GM12878 (cell line): ENCODE results near the gene GCNT1. TPM values are rescaled to one million over a fixed set of nuclear protein-coding genes. Genes with fewer than 3 reads are reported as not detected.

ENCODE experiments used
- ATAC-seq: fragments of 200-7000 bp; cut with Tn5 transposase; 3 replicates; pipeline ENCODE4 v1.9.1; 2020; ENCODE audit warnings: mild to moderate bottlenecking, moderate library complexity
- BruUV-seq: library from RNA; stranded (reverse); fragments of 400-500 nt; replicated peaks from 2 replicates; lab custom pipeline; 2021; lab: Mats Ljungman, UMichigan
- CTCF ChIA-PET: fragments of 300-600 bp; sonication (Branson Sonifier 250); formaldehyde crosslinking; extraction: SDS; loops from one replicate; lab custom pipeline; 2021; ENCODE audit warnings: inconsistent platforms; lab: Yijun Ruan, JAX
- POLR2A ChIA-PET: fragments of 350-600 bp; formaldehyde crosslinking; extraction: SDS; loops from one replicate; lab custom pipeline; 2021; ENCODE audit warnings: inconsistent platforms; lab: Charles Lee
- RAD21 ChIA-PET: fragments of 300-600 bp; sonication (Branson Sonifier 250); formaldehyde crosslinking; loops from one replicate; lab custom pipeline; 2023; ENCODE audit warnings: antibody characterized with exemption; ENCODE audit not compliant: unreplicated experiment; lab: Charles Lee
- SMC1A ChIA-PET: fragments of 300-600 bp; sonication (Branson Sonifier 250); formaldehyde crosslinking; loops from one replicate; lab custom pipeline; 2023; ENCODE audit not compliant: unreplicated experiment, uncharacterized antibody; lab: Charles Lee
- DNase-seq: peaks from one replicate; pipeline ENCODE4 v3.0.0-alpha.2; 2011; ENCODE audit warnings: low read depth, low spot score
- FAIRE-seq: peaks from 3 replicates; lab custom pipeline; 2011; peaks lifted over from hg19 to GRCh38; lab: Jason Lieb, UNC
- H2AFZ ChIP-seq: 2 replicates; pipeline ENCODE4 v1.6.0; 2011; ENCODE audit warnings: low read depth, low read length, control low read depth; ENCODE audit not compliant: control insufficient read depth
- H3K27ac ChIP-seq: 2 replicates; pipeline ENCODE4 v1.5.1; 2011; ENCODE audit warnings: control low read depth; ENCODE audit not compliant: control insufficient read depth, insufficient read depth
- H3K27me3 ChIP-seq, 2 experiments: replicated peaks in 1 of 2; 2 replicates each; pipeline versions ENCODE4 v1.6.0 to v1.6.1; 2011; ENCODE audit warnings: low read length in 1 of 2; ENCODE audit not compliant: control insufficient read depth in 2 of 2, insufficient read depth in 2 of 2
- H3K36me3 ChIP-seq, 2 experiments: 2 replicates each; pipeline ENCODE4 v1.5.1; 2011; ENCODE audit warnings: low read length in 1 of 2; ENCODE audit not compliant: control insufficient read depth in 2 of 2, insufficient read depth in 2 of 2
- H3K4me1 ChIP-seq: 2 replicates; pipeline ENCODE4 v1.6.1; 2011; ENCODE audit warnings: mild to moderate bottlenecking, low read length, moderate library complexity, mixed read lengths; ENCODE audit not compliant: control insufficient read depth, insufficient read depth
- H3K4me2 ChIP-seq: 2 replicates; pipeline ENCODE4 v1.6.0; 2011; ENCODE audit warnings: control low read depth; ENCODE audit not compliant: control insufficient read depth, insufficient read depth
- H3K4me3 ChIP-seq: fragments of 200-600 bp; sonication (generic); 2 replicates; pipeline ENCODE4 v1.5.1; 2016
- H3K79me2 ChIP-seq: 2 replicates; pipeline ENCODE4 v1.6.0; 2011; ENCODE audit warnings: low read length; ENCODE audit not compliant: control insufficient read depth, insufficient read depth
- H3K9ac ChIP-seq: 2 replicates; pipeline ENCODE4 v1.8.0; 2011; ENCODE audit warnings: low read length, control low read depth, mixed read lengths; ENCODE audit not compliant: control insufficient read depth, insufficient read depth
- H3K9me3 ChIP-seq: replicated peaks from 3 replicates; pipeline ENCODE4 v1.5.1; 2011; ENCODE audit warnings: mild to moderate bottlenecking, low read length; ENCODE audit not compliant: control insufficient read depth, insufficient read depth
- H4K20me1 ChIP-seq: 2 replicates; pipeline ENCODE4 v1.6.0; 2011; ENCODE audit not compliant: control insufficient read depth, insufficient read depth
- E2F8 ChIP-seq: fragments of 450-650 bp; IDR thresholded peaks from 2 replicates; pipeline ENCODE4 v1.6.1; 2018; ENCODE audit warnings: mild to moderate bottlenecking, low read depth, moderate library complexity; ENCODE audit not compliant: partially characterized antibody
- EGR1 ChIP-seq, 2 experiments: IDR thresholded peaks; 1 replicate in 1 of 2; 2 replicates in 1 of 2; pipeline ENCODE4 v1.6.1; 2011 to 2012; ENCODE audit warnings: low read depth in 2 of 2, low read length in 2 of 2, borderline replicate concordance in 1 of 2, mild to moderate bottlenecking in 1 of 2, moderate library complexity in 1 of 2
- FOXM1 ChIP-seq: IDR thresholded peaks from 2 replicates; pipeline ENCODE4 v1.6.1; 2012; ENCODE audit warnings: low read depth, mild to moderate bottlenecking, inconsistent platforms, low read length, moderate library complexity
- IKZF2 ChIP-seq, 2 experiments: fragments of 450-650 bp; IDR thresholded peaks; 2 replicates each; pipeline ENCODE4 v1.6.1; 2017; ENCODE audit warnings: mild to moderate bottlenecking in 2 of 2, moderate library complexity in 2 of 2
- KAT2A ChIP-seq: conservative IDR thresholded peaks from 2 replicates; pipeline ENCODE4 v1.6.1; 2011; ENCODE audit warnings: low read depth, low read length; ENCODE audit not compliant: control insufficient read depth
- MYC ChIP-seq: IDR thresholded peaks from 2 replicates; pipeline ENCODE4 v1.6.1; 2011; ENCODE audit warnings: mild to moderate bottlenecking, low read length, moderate library complexity, inconsistent platforms; ENCODE audit not compliant: insufficient read depth, insufficient replicate concordance, insufficient read length, severe bottlenecking
- NFYB ChIP-seq: IDR thresholded peaks from 2 replicates; pipeline ENCODE4 v1.6.1; 2011; ENCODE audit warnings: low read depth, mild to moderate bottlenecking, low read length, improper control_type of control experiment, moderate library complexity; ENCODE audit not compliant: insufficient read depth
- SP1 ChIP-seq: IDR thresholded peaks from one replicate; pipeline ENCODE4 v1.6.1; 2011; ENCODE audit warnings: low read depth, low read length
- TCF12 ChIP-seq: IDR thresholded peaks from 2 replicates; pipeline ENCODE4 v1.6.1; 2011; ENCODE audit warnings: low read depth, mild to moderate bottlenecking, low read length
- ZBTB11 ChIP-seq: fragments of 450-650 bp; formaldehyde crosslinking; IDR thresholded peaks from 2 replicates; pipeline ENCODE4 v1.5.0; 2022; ENCODE audit warnings: mild to moderate bottlenecking, missing genetic modification characterization
- ZNF207 ChIP-seq: fragments of 450-650 bp; IDR thresholded peaks from 2 replicates; pipeline ENCODE4 v1.6.1; 2014; ENCODE audit warnings: antibody characterized with exemption, mild to moderate bottlenecking, borderline replicate concordance
- ZNF217 ChIP-seq: fragments of 450-650 bp; IDR thresholded peaks from 2 replicates; pipeline ENCODE4 v1.6.1; 2017; ENCODE audit warnings: antibody characterized with exemption, mild to moderate bottlenecking
- ZNF24 ChIP-seq: fragments of 450-650 bp; IDR thresholded peaks from 2 replicates; pipeline ENCODE4 v1.6.1; 2017; ENCODE audit warnings: antibody characterized with exemption, mild to moderate bottlenecking
- ZNF384 ChIP-seq: IDR thresholded peaks from 2 replicates; pipeline ENCODE4 v1.6.1; 2012; ENCODE audit warnings: low read depth, mild to moderate bottlenecking, low read length, improper control_type of control experiment, borderline replicate concordance
- WGBS: methylation state at CpG from one replicate; pipeline ENCODE4 v1.1.6; 2016; ENCODE audit warnings: low lambda C conversion rate; ENCODE audit not compliant: insufficient replicate concordance, insufficient coverage; ENCODE audit errors: missing lambda C conversion rate; 5-methylcytosine and 5-hydroxymethylcytosine counted together
- in situ Hi-C: fragments of 300-500 bp; cut with MboI; formaldehyde crosslinking; loops from 9 replicates; pipeline ENCODE4 v1.14.3; 2018; ENCODE audit warnings: mixed read lengths
- intact Hi-C: fragments of 100-400 bp; cut with micrococcal nuclease; formaldehyde crosslinking; loops from one replicate; pipeline ENCODE4 v1.14.2; 2022; ENCODE audit not compliant: unreplicated experiment
- polyA plus RNA-seq, 11 experiments: library from polyadenylated mRNA; depleted of rRNA in 4 of 11; unstranded in 6 of 11; stranded (reverse) in 5 of 11; fragments of >200 nt; fragmentation: Nextera tagmentation in 4 of 11; fragmentation: Illumina TruSeq in 1 of 11; extraction: Ambion mirVana in 4 of 11; extraction: Trizol in 1 of 11; gene quantifications; 1 replicate in 1 of 11; 2 replicates in 10 of 11; pipeline versions ENCODE4 v1.2.1 to v1.2.3, GENCODE V29; 2011 to 2016; ENCODE audit warnings: inconsistent platforms in 2 of 11, missing spikeins in 2 of 11, low read depth in 1 of 11
- total RNA-seq, 4 experiments: library from RNA; depleted of rRNA in 3 of 4; stranded (reverse); fragments of >200 nt in 3 of 4; fragmentation: Illumina TruSeq in 1 of 4; extraction: Trizol in 1 of 4; gene quantifications; 2 replicates each; pipeline versions ENCODE4 v1.2.1 to v1.2.3, GENCODE V29; 2013 to 2021

GCNT1 gene
- total and polyA plus RNA-seq, 10 of the 15 experiments (the other 5 are each of a cell fraction or from before 2014, with no cell fraction given), result 2.8 to 17.8 (median 7.1) TPM

GRCh38 chr9:76521244-76521681 is 62.3 kb downstream of the GCNT1 start (continued):
- no peak for TF ChIP-seq ZBTB11
- TF ChIP-seq KAT2A, result no peak
- TF ChIP-seq NFYB, result no peak
- TF ChIP-seq E2F8, result no peak

GRCh38 chr9:76521906-76522305 is 62.9 kb downstream of the GCNT1 start:
- WGBS, result 37% methylated on average over 3 of the region's 3 CpGs
- Histone ChIP-seq H3K4me3 (no peak overlapping the region), H3K27me3 (no peaks in the 10 kb centered on the region), H3K27ac (no peak overlapping the region), H3K9ac (no peak overlapping the region), H3K4me1 (no peaks in the 10 kb centered on the region), H3K79me2 (no peaks in the 10 kb centered on the region), H3K4me2 (no peak overlapping the region), H2AFZ (no peak overlapping the region)
- SMC1A ChIA-PET, result no interaction called here
- no peak for DNase-seq
- CTCF ChIA-PET, result no interaction called here
- TF ChIP-seq EGR1 (IDR thresholded peaks at IDR 0.05; ENCODE audit: borderline replicate concordance in 1 of 2, low read depth in 2 of 2, low read length in 2 of 2) (no peak), ZNF207 (no peak), ZNF217 (no peak), SP1 (no peak), ZNF384 (no peak), TCF12 (no peak), FOXM1 (no peak), IKZF2 (IDR thresholded peaks at IDR 0.05) (no peak), MYC (no peak), ZNF24 (no peak)
- TF ChIP-seq, all 136 proteins: peak for 0
- intact Hi-C loops (no loop called here), in situ Hi-C loops (no loop called here)
- FAIRE-seq (no peak), ATAC-seq (no peak)
- Histone ChIP-seq H3K9me3 (no peaks in the 10 kb centered on the region), H4K20me1 (no peaks in the 10 kb centered on the region; the same call in 1 of the 2 replicates), H3K36me3 (no peaks in the 10 kb centered on the region)
- POLR2A ChIA-PET, result no interaction called here
- BruUV-seq, result no TSS peak
- RAD21 ChIA-PET, result no interaction called here
